Uterus (tissue), 4 donors: ENCODE measurements around the gene CRYL1. TPM values are rescaled to one million over a fixed set of nuclear protein-coding genes. Genes with fewer than 3 reads are reported as not detected.

Source experiments
- DNase-seq, 2 donors: peaks; one replicate each; pipeline ENCODE4 v3.0.0-alpha.2; 2019 to 2020
- H3K27ac ChIP-seq, 2 donors: fragments of 200-600 bp; sonication (generic); 1 replicate in 1 of 2; 2 replicates in 1 of 2; pipeline ENCODE4 v1.5.1; 2016 to 2018
- H3K27me3 ChIP-seq, 2 donors: fragments of 200-600 bp; sonication (generic); one replicate each; pipeline ENCODE4 v1.5.1; 2018 to 2019; ENCODE audit warnings: control low read depth in 1 of 2
- H3K36me3 ChIP-seq, 2 donors: fragments of 200-600 bp; sonication (generic); one replicate each; pipeline ENCODE4 v1.5.1; 2019; ENCODE audit warnings: control low read depth in 1 of 2
- H3K4me1 ChIP-seq, 2 donors: fragments of 200-600 bp; sonication (generic); one replicate each; pipeline ENCODE4 v1.5.1; 2018 to 2019; ENCODE audit warnings: control low read depth in 1 of 2
- H3K4me3 ChIP-seq, 2 donors: fragments of 200-600 bp; sonication (generic); 1 replicate in 1 of 2; 2 replicates in 1 of 2; pipeline ENCODE4 v1.5.1; 2018 to 2019; ENCODE audit warnings: mild to moderate bottlenecking in 1 of 2
- H3K9me3 ChIP-seq, 2 donors: fragments of 200-600 bp; sonication (generic); one replicate each; pipeline ENCODE4 v1.5.1; 2019; ENCODE audit warnings: control low read depth in 1 of 2
- POLR2A ChIP-seq, 2 donors: fragments of 450-650 bp; IDR thresholded peaks; one replicate each; pipeline ENCODE4 v1.6.1; 2016; ENCODE audit warnings: antibody characterized with exemption in 2 of 2, mild to moderate bottlenecking in 1 of 2, moderate library complexity in 1 of 2
- intact Hi-C: fragments of 100-400 bp; cut with DNase I; formaldehyde crosslinking; loops from one replicate; pipeline ENCODE4 v1.15.1; 2023; ENCODE audit warnings: low total_unique reads
- total RNA-seq, 4 donors: library from RNA; depleted of rRNA in 3 of 4; stranded (reverse); fragments of >200 nt in 3 of 4; gene quantifications; one replicate each; pipeline versions ENCODE4 v1.1.0 to v1.2.4, GENCODE V29; 2014 to 2023
- TF ChIP-seq, protein P1 (sequence below), 4 experiments: fragments of 200-600 bp in 2 of 4; fragments of 450-650 bp in 2 of 4; sonication (generic) in 2 of 4; IDR thresholded peaks; one replicate each; pipeline ENCODE4 v1.5.1; 2016 to 2019; ENCODE audit warnings: antibody characterized with exemption in 4 of 4, mild to moderate bottlenecking in 2 of 4, moderate library complexity in 1 of 4
- donor health status: DM: yes; HTN: yes; CAD: no.

Gene CRYL1
- total RNA-seq, 4 donors from 2014 or later = 35.6 to 90.4 (median 50.7) TPM

GRCh38 chr13:20387441-20387971, 138.2 kb downstream of the CRYL1 start:
- Histone ChIP-seq H3K27ac (no peak overlapping the region), H3K36me3 (no peaks in the 10 kb centered on the region), H3K27me3 (no peaks in the 10 kb centered on the region), H3K4me1 (no peaks in the 10 kb centered on the region), H3K9me3 (no peaks in the 10 kb centered on the region), H3K4me3 (no peak overlapping the region)
- no peak for TF ChIP-seq POLR2A (IDR thresholded peaks at IDR 0.05)
- TF ChIP-seq, protein P1, sequence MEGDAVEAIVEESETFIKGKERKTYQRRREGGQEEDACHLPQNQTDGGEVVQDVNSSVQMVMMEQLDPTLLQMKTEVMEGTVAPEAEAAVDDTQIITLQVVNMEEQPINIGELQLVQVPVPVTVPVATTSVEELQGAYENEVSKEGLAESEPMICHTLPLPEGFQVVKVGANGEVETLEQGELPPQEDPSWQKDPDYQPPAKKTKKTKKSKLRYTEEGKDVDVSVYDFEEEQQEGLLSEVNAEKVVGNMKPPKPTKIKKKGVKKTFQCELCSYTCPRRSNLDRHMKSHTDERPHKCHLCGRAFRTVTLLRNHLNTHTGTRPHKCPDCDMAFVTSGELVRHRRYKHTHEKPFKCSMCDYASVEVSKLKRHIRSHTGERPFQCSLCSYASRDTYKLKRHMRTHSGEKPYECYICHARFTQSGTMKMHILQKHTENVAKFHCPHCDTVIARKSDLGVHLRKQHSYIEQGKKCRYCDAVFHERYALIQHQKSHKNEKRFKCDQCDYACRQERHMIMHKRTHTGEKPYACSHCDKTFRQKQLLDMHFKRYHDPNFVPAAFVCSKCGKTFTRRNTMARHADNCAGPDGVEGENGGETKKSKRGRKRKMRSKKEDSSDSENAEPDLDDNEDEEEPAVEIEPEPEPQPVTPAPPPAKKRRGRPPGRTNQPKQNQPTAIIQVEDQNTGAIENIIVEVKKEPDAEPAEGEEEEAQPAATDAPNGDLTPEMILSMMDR (IDR thresholded peaks at IDR 0.05) = no peak
- no peak for DNase-seq
- intact Hi-C loops = no loop called here

GRCh38 chr13:20387006-20387405, 138.7 kb downstream of the CRYL1 start:
- no peak for DNase-seq
- no peaks in the 10 kb centered on the region for H3K36me3 ChIP-seq

GRCh38 chr13:20383058-20383457, 142.6 kb downstream of the CRYL1 start:
- TF ChIP-seq POLR2A (IDR thresholded peaks at IDR 0.05) = no peak
- TF ChIP-seq, protein P1 (IDR thresholded peaks at IDR 0.05) = no peak
- H3K27me3 ChIP-seq = no peaks in the 10 kb centered on the region
- H3K27ac ChIP-seq = no peak overlapping the region
- intact Hi-C loops = no loop called here
- H3K36me3 ChIP-seq = no peaks in the 10 kb centered on the region
- H3K4me3 ChIP-seq = no peak overlapping the region
- no peak for DNase-seq
- H3K4me1 ChIP-seq = no peaks in the 10 kb centered on the region
- H3K9me3 ChIP-seq = no peaks in the 10 kb centered on the region

More at GRCh38 chr13:20387006-20387405, 138.7 kb downstream of the CRYL1 start:
- TF ChIP-seq, protein P1 (IDR thresholded peaks at IDR 0.05) = no peak
- TF ChIP-seq POLR2A (IDR thresholded peaks at IDR 0.05) = no peak
- no peaks in the 10 kb centered on the region for H3K9me3 ChIP-seq
- H3K4me3 ChIP-seq = no peak overlapping the region
- no peaks in the 10 kb centered on the region for H3K27me3 ChIP-seq
- no peaks in the 10 kb centered on the region for H3K4me1 ChIP-seq
- H3K27ac ChIP-seq = no peak overlapping the region
- intact Hi-C loops = no loop called here

DNA sequence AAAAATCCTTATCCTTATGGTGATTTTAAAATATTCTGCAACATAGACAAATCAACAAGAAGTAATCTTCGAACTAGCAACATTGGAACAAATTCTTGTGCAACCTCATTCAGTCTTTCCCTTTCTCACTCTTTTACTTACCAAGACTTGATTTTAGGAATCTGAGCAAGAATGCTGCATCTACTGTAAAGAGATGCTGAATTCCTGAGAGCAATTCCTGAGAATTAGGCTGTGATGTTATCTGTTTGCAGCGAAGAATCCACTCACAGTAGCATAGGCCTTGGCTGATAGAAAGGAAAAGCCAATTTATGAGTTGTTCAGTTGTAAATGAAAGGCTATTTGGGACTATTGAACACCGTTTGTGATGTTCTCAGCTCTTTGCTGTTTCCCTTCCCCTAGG, 144.3 kb downstream of the CRYL1 start:
- Histone ChIP-seq H3K36me3 (no peaks in the 10 kb centered on the region), H3K4me3 (no peak overlapping the region), H3K4me1 (no peaks in the 10 kb centered on the region), H3K27ac (no peak overlapping the region), H3K27me3 (no peaks in the 10 kb centered on the region), H3K9me3 (no peaks in the 10 kb centered on the region)
- intact Hi-C loops = no loop called here
- DNase-seq = no peak
- TF ChIP-seq, protein P1 (IDR thresholded peaks at IDR 0.05) = no peak
- no peak for TF ChIP-seq POLR2A (IDR thresholded peaks at IDR 0.05)

DNA sequence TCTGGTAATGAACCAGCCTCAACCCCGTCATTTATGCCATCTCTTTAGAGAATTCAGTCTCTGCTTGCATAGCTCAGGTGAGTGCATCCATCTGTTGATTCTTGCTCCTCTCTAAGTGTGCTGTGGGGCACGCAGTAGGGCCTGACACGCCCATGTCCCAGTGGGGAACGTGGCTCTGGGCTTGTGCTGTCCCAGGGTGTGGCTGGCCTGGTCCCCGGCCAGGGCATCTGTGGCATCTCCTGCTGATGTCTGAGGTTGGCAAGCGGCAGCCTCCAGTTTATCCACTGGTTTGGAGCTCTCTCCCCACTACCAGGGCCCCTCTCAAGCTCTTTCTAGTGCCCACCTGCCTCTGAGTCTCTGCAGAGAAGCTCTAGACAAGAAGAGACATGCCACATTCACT, 146.9 kb downstream of the CRYL1 start:
- no peaks in the 10 kb centered on the region for H3K36me3 ChIP-seq
- H3K4me3 ChIP-seq = no peak overlapping the region
- TF ChIP-seq, protein P1 (IDR thresholded peaks at IDR 0.05) = no peak
- no peak for TF ChIP-seq POLR2A (IDR thresholded peaks at IDR 0.05)
- no peaks in the 10 kb centered on the region for H3K4me1 ChIP-seq
- no peak for DNase-seq
- no peak overlapping the region for H3K27ac ChIP-seq
- intact Hi-C loops = no loop called here
- H3K27me3 ChIP-seq = no peaks in the 10 kb centered on the region
- no peaks in the 10 kb centered on the region for H3K9me3 ChIP-seq
